HepG2 (cell line): ENCODE data around the gene SLC2A4. TPM values are rescaled to one million over a fixed set of nuclear protein-coding genes. Genes with fewer than 3 reads are reported as not detected.

ENCODE experiments used
- ADNP ChIP-seq: sonication (generic); formaldehyde crosslinking; IDR thresholded peaks from 2 replicates; pipeline ENCODE4 v1.4.0; 2020; ENCODE audit warnings: missing genetic modification reagents
- ATF7 ChIP-seq, 2 experiments: fragments of 450-650 bp in 1 of 2; sonication (generic) in 1 of 2; formaldehyde crosslinking in 1 of 2; IDR thresholded peaks; 2 replicates each; pipeline versions ENCODE4 v1.4.0 to v1.6.1; 2016 to 2020; ENCODE audit warnings: antibody characterized with exemption in 1 of 2, mild to moderate bottlenecking in 1 of 2, missing genetic modification reagents in 1 of 2
- ERF ChIP-seq: IDR thresholded peaks from 2 replicates; pipeline ENCODE4 v1.6.1; 2018; ENCODE audit warnings: missing biosample characterization, missing genetic modification reagents
- GATAD2A ChIP-seq: IDR thresholded peaks from 2 replicates; pipeline ENCODE4 v1.6.1; 2016
- IRF9 ChIP-seq: sonication (generic); formaldehyde crosslinking; IDR thresholded peaks from 2 replicates; pipeline ENCODE4 v1.8.0; 2022; ENCODE audit warnings: missing genetic modification reagents, mild to moderate bottlenecking, borderline replicate concordance
- JUNB ChIP-seq: sonication (generic); formaldehyde crosslinking; IDR thresholded peaks from 2 replicates; pipeline ENCODE4 v1.8.0; 2022; ENCODE audit warnings: missing genetic modification reagents, mild to moderate bottlenecking, borderline replicate concordance
- NFE2L1 ChIP-seq: sonication (generic); formaldehyde crosslinking; IDR thresholded peaks from 2 replicates; pipeline ENCODE4 v1.4.0; 2020; ENCODE audit warnings: missing genetic modification reagents, mild to moderate bottlenecking, borderline replicate concordance
- NR2F6 ChIP-seq, 2 experiments: IDR thresholded peaks; 2 replicates each; pipeline ENCODE4 v1.6.1; 2016; ENCODE audit warnings: antibody characterized with exemption in 1 of 2, mild to moderate bottlenecking in 1 of 2
- RBM39 ChIP-seq: fragments of 200-400 bp; formaldehyde crosslinking; IDR thresholded peaks from one replicate; pipeline ENCODE4 v1.6.1; 2018; ENCODE audit warnings: antibody characterized with exemption, mild to moderate bottlenecking, low read depth, low read length; ENCODE audit not compliant: poor library complexity, severe bottlenecking
- REL ChIP-seq: sonication (generic); formaldehyde crosslinking; conservative IDR thresholded peaks from 2 replicates; pipeline ENCODE4 v1.8.0; 2022; ENCODE audit warnings: mild to moderate bottlenecking, missing genetic modification reagents, moderate library complexity
- REXO4 ChIP-seq: sonication (generic); formaldehyde crosslinking; IDR thresholded peaks from 2 replicates; pipeline ENCODE4 v1.8.0; 2022; ENCODE audit warnings: missing genetic modification reagents, mild to moderate bottlenecking, borderline replicate concordance
- TAF15 ChIP-seq: fragments of 200-400 bp; formaldehyde crosslinking; IDR thresholded peaks from one replicate; pipeline ENCODE4 v1.6.1; 2018; ENCODE audit warnings: mild to moderate bottlenecking, low read depth, low read length; ENCODE audit not compliant: poor library complexity, severe bottlenecking
- YEATS4 ChIP-seq: sonication (generic); formaldehyde crosslinking; IDR thresholded peaks from 2 replicates; pipeline ENCODE4 v1.4.0; 2020; ENCODE audit warnings: missing genetic modification reagents, borderline replicate concordance
- ZC3H13 ChIP-seq: sonication (generic); formaldehyde crosslinking; IDR thresholded peaks from 2 replicates; pipeline ENCODE4 v1.8.1; 2023; ENCODE audit warnings: mild to moderate bottlenecking, missing genetic modification reagents, moderate library complexity
- ZNF138 ChIP-seq: sonication (generic); formaldehyde crosslinking; IDR thresholded peaks from 2 replicates; pipeline ENCODE4 v1.5.0; 2020; ENCODE audit warnings: mild to moderate bottlenecking, low read depth, missing genetic modification reagents
- ZNF143 ChIP-seq: sonication (generic); formaldehyde crosslinking; IDR thresholded peaks from 2 replicates; pipeline ENCODE4 v1.4.0; 2020; ENCODE audit warnings: missing genetic modification reagents
- ZNF34 ChIP-seq: sonication (generic); formaldehyde crosslinking; IDR thresholded peaks from 2 replicates; pipeline ENCODE4 v1.4.0; 2020; ENCODE audit warnings: mild to moderate bottlenecking, missing genetic modification reagents, borderline replicate concordance
- ZNF367 ChIP-seq: sonication (generic); formaldehyde crosslinking; IDR thresholded peaks from 2 replicates; pipeline ENCODE4 v1.4.0; 2020; ENCODE audit warnings: missing genetic modification reagents, borderline replicate concordance
- ZNF672 ChIP-seq: sonication (generic); formaldehyde crosslinking; IDR thresholded peaks from 2 replicates; pipeline ENCODE4 v1.8.1; 2022; ENCODE audit warnings: missing genetic modification reagents
- ZNF737 ChIP-seq: sonication (generic); formaldehyde crosslinking; IDR thresholded peaks from 2 replicates; pipeline ENCODE4 v1.5.0; 2020; ENCODE audit warnings: missing genetic modification reagents, mild to moderate bottlenecking, borderline replicate concordance
- ZNF792 ChIP-seq: IDR thresholded peaks from 2 replicates; pipeline ENCODE4 v1.6.1; 2016
- ZSCAN12 ChIP-seq: sonication (generic); formaldehyde crosslinking; IDR thresholded peaks from 2 replicates; pipeline ENCODE4 v1.9.0; 2021; ENCODE audit warnings: mild to moderate bottlenecking, missing genetic modification reagents
- ZXDC ChIP-seq: sonication (generic); formaldehyde crosslinking; IDR thresholded peaks from 2 replicates; pipeline ENCODE4 v1.5.0; 2020; ENCODE audit warnings: mild to moderate bottlenecking, missing genetic modification reagents
- polyA plus RNA-seq, 8 experiments: library from polyadenylated mRNA; depleted of rRNA in 3 of 8; stranded (reverse) in 7 of 8; unstranded in 1 of 8; fragments of >200 nt; fragmentation: Illumina TruSeq in 4 of 8; extraction: Trizol in 4 of 8; gene quantifications; 2 replicates each; pipeline versions ENCODE4 v1.2.1 to v1.2.3, GENCODE V29; 2011 to 2016; ENCODE audit warnings: low read depth in 4 of 8, missing spikeins in 1 of 8, mixed read lengths in 1 of 8; ENCODE audit not compliant: insufficient read depth in 1 of 8
- total RNA-seq, 5 experiments: library from RNA; depleted of rRNA; stranded (reverse); fragments of >200 nt; fragmentation: Illumina TruSeq; extraction: Trizol; gene quantifications; 2 replicates each; pipeline ENCODE4 v1.2.3, GENCODE V29; 2016; ENCODE audit warnings: low read depth in 1 of 5
- TF ChIP-seq, protein P1 (sequence below): sonication (generic); formaldehyde crosslinking; IDR thresholded peaks from 2 replicates; pipeline ENCODE4 v1.5.0; 2020; ENCODE audit warnings: missing genetic modification reagents

SLC2A4 gene
- total and polyA plus RNA-seq, 2 of the 13 experiments (the other 11 are each of a cell fraction or from before 2014, with no cell fraction given), result 4.9 to 5.8 TPM

GRCh38 chr17:7234083-7234951 is 47.2 kb upstream of the SLC2A4 start, which contains the start of gene DVL2 (continued):
- TF ChIP-seq ZNF138 (CRISPR knock-in tag), result peak; percentile 92; the same call in 1 of the 2 replicates
- 0 out of 2 replicates have a peak, but pooled peaks have one; percentile 74 for TF ChIP-seq ZNF672 (CRISPR knock-in tag)
- peak; percentile 87; the same call in 1 of the 2 replicates for TF ChIP-seq IRF9 (CRISPR knock-in tag)
- TF ChIP-seq NFE2L1 (CRISPR knock-in tag), result no peak
- TF ChIP-seq REL (CRISPR knock-in tag), result no peak; the same call in 1 of the 2 replicates
- no peak for TF ChIP-seq REXO4 (CRISPR knock-in tag)
- no peak for TF ChIP-seq ADNP (CRISPR knock-in tag)
- no peak for TF ChIP-seq ZSCAN12 (CRISPR knock-in tag)
- TF ChIP-seq ZXDC, result peak; percentile 80; the same call in 1 of the 2 replicates
- TF ChIP-seq ERF, result peak; percentile 73
- no peak for TF ChIP-seq JUNB
- TF ChIP-seq, protein P1, sequence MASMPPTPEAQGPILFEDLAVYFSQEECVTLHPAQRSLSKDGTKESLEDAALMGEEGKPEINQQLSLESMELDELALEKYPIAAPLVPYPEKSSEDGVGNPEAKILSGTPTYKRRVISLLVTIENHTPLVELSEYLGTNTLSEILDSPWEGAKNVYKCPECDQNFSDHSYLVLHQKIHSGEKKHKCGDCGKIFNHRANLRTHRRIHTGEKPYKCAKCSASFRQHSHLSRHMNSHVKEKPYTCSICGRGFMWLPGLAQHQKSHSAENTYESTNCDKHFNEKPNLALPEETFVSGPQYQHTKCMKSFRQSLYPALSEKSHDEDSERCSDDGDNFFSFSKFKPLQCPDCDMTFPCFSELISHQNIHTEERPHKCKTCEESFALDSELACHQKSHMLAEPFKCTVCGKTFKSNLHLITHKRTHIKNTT (CRISPR knock-in tag), result peak; percentile 70; the same call in 1 of the 2 replicates
- no peak for TF ChIP-seq ZNF34 (CRISPR knock-in tag)
- peak; percentile 100 for TF ChIP-seq ZC3H13 (CRISPR knock-in tag)
- no peak for TF ChIP-seq ZNF737
- TF ChIP-seq ZNF143 (CRISPR knock-in tag), result peak; percentile 69
- TF ChIP-seq ZNF367 (CRISPR knock-in tag), result 0 out of 2 replicates have a peak, but pooled peaks have one; percentile 74
- TF ChIP-seq GATAD2A (CRISPR knock-in tag), result no peak; the same call in 1 of the 2 replicates
- peak; percentile 90 for TF ChIP-seq ZNF792 (CRISPR knock-in tag)
- no peak for TF ChIP-seq NR2F6 (IDR thresholded peaks at IDR 0.05)
- peak; percentile 58; the same call in 1 of the 2 replicates for TF ChIP-seq NR2F6 (CRISPR knock-in tag; IDR thresholded peaks at IDR 0.05)
- peak; percentile 94 for TF ChIP-seq YEATS4 (CRISPR knock-in tag)
- TF ChIP-seq TAF15, result peak; percentile 84
- peak; percentile 96 for TF ChIP-seq RBM39
- TF ChIP-seq ATF7 (IDR thresholded peaks at IDR 0.05), result no peak
- peak; percentile 53; the same call in 1 of the 2 replicates for TF ChIP-seq ATF7 (CRISPR knock-in tag; IDR thresholded peaks at IDR 0.05)
